Left renal cortex interstitium (tissue), 4 donors: ENCODE data around the gene CLCN2. TPM values are rescaled to one million over a fixed set of nuclear protein-coding genes. Genes with fewer than 3 reads are reported as not detected.

Experiments used
- DNase-seq, 4 donors: peaks; one replicate each; pipeline ENCODE4 v3.0.0-alpha.2; 2013; ENCODE audit warnings: low read depth in 4 of 4, low spot score in 2 of 4, missing footprints in 1 of 4
- polyA plus RNA-seq, 4 donors: library from polyadenylated mRNA; unstranded; fragments of 120-200 nt; gene quantifications; one replicate each; pipeline ENCODE4 v1.2.1, GENCODE V29; 2013; ENCODE audit not compliant: insufficient read length in 4 of 4

Gene CLCN2
- polyA plus RNA-seq, 4 donors, result 10.2 to 16.3 (median 13.3) TPM

DNA sequence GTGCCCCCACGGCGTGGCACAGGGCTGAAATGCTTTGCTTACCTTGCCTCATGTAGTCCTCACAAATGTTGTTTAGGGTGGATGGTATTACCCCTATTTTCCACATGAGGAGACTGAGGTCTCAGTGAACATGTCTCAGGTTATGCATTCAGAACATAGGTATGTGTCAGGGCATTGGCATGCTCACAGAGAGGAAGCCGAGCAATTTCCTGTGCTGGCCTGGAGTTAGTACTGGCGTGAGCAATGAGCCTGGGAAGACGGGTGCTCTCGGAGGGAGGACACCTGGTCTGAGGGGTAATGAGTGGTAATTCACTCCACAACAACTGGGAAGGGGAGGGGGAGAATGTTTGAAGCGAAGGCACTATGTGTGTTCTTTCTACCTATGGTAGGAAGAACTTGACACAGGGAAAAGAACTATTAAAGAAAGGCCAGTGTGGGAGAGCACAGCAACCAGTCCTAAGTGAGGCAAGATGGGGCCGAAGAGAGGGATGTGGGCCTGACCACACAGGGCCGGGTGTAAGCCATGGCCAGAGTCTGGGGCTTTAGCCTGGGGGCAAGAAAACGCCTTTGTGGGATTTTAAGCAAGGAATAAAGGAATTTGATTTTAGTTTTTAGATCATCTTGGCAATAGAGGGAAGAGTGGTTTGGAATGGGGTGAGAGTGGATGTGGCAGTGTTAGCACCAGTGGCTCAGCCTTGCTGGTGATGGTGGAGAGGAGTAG, 28.9 kb downstream of the CLCN2 start:
- DNase-seq, result no peak

DNA sequence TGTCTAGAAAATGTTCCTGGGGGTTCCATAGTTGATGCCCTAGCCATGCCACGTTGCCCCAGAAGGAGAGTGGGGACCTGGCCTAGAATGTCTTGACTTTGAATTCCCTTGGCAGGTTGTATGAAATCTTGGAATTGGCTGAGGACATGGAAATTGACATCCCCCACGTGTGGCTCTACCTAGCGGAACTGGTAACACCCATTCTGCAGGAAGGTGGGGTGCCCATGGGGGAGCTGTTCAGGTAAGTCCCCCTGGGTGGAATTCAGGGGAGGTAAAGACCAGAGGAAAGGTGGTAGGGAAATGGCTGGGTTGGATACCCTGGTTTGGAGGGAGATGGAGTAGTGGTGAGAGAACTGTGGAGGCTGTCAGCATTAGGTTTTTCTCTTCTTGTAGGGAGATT, 32.9 kb downstream of the CLCN2 start:
- no peak for DNase-seq

DNA sequence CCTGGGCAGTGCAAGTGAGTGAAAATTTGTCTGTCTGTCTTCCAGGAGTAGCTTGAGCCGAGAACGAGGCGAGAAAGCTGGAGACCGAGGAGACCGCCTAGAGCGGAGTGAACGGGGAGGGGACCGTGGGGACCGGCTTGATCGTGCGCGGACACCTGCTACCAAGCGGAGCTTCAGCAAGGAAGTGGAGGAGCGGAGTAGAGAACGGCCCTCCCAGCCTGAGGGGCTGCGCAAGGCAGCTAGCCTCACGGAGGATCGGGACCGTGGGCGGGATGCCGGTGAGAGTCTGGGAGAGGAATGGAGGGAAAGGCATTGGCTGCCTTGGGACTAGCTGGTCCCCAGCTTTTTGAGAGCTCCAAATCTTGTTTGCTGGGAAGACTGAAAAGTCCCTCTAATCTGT, 34.2 kb downstream of the CLCN2 start:
- no peak for DNase-seq

DNA sequence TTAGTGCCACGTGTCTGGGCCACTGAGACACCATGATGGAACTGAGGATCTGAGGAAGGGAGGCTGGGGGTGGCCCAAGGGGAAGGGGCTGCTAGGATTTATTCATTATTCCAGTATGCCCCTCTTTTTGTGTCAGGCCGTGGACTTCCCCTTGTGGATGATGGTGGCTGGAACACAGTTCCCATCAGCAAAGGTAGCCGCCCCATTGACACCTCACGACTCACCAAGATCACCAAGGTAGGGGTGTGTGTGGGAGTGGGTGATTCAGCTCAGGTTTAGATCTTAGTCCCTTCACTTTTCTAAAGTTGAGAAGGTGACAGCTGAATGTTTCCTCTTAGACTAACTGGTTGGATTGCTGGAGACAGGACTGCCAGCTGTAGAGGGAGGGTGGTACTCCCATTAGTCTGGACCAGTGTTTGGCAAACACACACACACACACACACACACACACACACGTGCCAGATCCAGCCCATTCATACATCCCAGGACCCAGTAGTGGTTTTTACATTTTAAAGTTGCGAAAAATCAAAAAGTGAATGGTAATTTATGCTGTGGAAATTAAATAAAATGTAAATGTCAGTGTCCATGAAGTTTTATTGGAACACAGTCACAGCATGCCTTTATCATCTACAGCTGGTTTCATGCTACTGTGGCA, 35.6 kb downstream of the CLCN2 start:
- DNase-seq, result no peak

DNA sequence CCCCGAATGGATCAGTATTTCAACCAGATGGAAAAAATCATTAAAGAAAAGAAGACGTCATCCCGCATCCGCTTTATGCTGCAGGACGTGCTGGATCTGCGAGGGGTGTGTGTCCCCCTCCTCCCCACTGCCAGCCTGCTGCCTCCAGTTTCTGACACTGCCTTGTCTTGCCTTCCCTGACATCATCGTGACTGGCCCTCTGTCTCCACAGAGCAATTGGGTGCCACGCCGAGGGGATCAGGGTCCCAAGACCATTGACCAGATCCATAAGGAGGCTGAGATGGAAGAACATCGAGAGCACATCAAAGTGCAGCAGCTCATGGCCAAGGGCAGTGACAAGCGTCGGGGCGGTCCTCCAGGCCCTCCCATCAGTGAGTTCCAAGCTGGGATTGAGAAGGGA, 36.1 kb downstream of the CLCN2 start:
- no peak for DNase-seq

DNA sequence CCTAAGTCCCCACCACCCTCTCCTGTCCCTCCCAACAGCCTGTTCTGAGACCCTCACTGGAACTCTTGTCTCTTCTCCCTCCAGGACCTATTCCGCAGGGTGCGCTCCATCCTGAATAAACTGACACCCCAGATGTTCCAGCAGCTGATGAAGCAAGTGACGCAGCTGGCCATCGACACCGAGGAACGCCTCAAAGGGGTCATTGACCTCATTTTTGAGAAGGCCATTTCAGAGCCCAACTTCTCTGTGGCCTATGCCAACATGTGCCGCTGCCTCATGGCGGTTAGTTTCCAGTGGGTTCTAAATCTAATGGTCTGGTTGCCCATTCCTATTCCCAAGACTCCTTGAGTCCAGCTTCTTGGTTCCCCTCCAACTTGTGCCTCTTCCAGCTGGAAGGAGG, 37.7 kb downstream of the CLCN2 start:
- DNase-seq, result no peak

DNA sequence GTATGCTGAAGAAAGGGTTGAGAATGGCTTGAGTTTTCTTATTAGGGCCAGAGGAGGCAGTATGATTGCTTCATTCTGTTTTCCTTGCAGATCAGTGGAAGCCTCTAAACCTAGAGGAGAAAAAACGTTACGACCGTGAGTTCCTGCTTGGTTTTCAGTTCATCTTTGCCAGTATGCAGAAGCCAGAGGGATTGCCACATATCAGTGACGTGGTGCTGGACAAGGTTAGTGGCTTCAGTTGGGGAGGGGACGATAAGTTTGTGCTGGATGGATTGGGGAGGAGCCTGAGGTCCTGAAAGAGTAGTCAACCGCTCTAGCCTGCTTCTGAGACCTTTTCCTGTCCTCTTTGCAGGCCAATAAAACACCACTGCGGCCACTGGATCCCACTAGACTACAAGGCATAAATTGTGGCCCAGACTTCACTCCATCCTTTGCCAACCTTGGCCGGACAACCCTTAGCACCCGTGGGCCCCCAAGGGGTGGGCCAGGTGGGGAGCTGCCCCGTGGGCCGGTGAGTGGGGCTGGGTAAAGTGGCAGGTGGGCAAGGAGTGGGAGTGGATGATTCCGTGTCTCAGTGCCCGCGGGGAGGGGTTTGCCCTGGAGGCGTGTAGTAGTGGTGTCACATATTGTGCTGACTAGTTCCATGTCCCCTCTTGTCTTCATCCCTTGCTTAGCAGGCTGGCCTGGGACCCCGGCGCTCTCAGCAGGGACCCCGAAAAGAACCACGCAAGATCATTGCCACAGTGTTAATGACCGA, 38.5 kb downstream of the CLCN2 start:
- DNase-seq, result no peak

DNA sequence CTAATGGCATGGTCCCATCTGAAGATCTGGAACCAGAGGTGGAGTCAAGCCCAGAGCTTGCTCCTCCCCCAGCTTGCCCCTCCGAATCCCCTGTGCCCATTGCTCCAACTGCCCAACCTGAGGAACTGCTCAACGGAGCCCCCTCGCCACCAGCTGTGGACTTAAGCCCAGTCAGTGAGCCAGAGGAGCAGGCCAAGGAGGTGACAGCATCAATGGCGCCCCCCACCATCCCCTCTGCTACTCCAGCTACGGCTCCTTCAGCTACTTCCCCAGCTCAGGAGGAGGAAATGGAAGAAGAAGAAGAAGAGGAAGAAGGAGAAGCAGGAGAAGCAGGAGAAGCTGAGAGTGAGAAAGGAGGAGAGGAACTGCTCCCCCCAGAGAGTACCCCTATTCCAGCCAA, 39.7 kb downstream of the CLCN2 start:
- no peak for DNase-seq

DNA sequence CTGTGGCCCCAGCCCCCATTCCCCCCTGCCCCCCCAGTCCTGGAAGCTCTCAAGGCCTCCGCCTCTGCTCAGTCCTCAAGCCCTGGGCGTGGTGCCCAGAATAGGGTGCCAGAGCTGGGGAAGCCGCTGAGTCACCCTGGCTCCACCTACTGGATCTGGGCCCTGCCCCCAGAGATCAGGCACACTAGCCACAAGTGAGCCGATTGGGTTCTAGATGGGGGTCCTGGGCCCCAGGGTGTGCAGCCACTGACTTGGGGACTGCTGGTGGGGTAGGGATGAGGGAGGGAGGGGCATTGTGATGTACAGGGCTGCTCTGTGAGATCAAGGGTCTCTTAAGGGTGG, 41.3 kb downstream of the CLCN2 start:
- DNase-seq, result no peak

DNA sequence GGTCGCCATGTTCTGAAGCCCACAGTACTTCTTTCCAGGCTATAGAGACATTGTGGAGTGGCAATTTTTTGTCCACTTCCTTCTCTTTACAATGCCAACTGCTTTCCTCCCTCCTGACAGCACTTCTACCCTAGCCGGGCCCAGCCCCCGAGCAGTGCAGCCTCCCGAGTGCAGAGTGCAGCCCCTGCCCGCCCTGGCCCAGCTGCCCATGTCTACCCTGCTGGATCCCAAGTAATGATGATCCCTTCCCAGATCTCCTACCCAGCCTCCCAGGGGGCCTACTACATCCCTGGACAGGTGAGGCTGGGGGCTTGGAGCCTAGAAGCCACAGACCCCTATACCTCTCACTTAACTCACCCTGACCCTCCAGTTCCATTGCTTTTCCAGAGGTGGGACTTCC, 44.2 kb downstream of the CLCN2 start:
- no peak for DNase-seq

DNA sequence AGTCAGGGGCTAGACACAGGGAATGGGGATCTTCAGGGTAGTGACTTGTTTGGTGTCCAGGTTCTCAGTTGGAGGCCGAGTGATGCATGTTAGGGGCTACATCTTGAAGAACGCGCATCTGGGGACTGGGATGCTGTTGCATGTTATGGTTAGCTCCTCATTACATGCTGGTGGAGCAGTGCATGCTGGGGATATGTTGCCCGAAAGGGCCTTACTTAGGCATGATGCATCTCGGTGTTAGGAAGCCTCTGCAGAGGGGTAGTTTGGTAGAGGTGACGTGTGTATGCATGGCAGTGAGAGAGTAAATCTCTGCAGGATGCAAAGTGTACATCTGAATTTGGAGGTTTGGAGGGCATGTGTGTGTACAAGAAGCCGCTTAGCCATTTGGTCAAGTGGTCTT, 44.6 kb downstream of the CLCN2 start:
- no peak for DNase-seq

DNA sequence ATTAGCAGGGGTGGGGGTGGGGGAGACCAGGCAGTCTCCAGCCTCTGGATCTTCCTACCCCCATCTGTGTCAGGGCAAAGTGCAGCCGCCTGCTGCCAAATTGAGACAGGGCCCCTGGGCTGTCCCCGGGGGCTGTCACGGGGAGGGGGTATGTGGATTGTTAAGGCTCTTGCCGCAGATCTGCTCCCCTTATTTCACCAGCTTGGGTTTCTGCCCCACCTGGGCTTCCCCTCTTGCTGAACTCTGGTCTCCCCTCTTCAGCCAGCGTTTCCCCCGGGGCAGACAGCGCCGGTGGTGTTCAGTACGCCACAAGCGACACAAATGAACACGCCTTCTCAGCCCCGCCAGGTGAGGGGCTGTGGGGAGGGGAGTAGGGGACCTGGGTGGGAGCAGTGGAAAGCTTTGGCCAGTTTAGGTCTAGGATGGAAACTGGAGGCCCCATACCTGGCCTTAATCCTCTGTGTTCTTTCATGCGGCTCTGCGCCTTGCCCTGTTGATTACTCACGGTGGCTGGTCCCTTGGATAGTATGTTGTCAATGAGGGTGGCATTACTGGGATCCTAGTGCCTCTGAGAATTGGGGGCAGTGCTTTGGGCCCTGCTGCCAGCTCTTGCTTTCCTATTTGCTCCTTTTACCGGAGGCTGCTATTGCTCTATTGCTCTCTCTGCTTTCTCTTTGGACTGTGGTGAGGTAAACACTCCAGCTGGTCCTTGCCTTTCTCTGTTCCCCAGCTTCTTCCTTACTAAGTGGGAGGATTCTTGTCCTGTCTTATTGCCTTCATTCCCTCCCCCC, 45.3 kb downstream of the CLCN2 start:
- DNase-seq, result no peak

DNA sequence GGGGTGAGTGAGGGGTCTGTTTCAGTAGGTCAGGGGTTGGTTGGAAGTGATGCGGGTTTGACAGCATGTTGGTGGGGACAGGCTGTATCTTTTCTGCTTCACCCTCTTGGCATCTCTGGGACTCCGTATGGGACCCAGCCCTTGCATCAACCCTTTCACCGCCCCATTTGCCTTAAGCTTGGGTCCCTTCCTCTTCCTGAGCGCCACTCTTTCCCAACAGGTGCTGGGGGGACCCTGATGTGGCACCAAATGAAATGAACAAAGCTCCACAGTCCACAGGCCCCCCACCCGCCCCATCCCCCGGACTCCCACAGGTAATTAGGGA, 45.9 kb downstream of the CLCN2 start:
- no peak for DNase-seq

DNA sequence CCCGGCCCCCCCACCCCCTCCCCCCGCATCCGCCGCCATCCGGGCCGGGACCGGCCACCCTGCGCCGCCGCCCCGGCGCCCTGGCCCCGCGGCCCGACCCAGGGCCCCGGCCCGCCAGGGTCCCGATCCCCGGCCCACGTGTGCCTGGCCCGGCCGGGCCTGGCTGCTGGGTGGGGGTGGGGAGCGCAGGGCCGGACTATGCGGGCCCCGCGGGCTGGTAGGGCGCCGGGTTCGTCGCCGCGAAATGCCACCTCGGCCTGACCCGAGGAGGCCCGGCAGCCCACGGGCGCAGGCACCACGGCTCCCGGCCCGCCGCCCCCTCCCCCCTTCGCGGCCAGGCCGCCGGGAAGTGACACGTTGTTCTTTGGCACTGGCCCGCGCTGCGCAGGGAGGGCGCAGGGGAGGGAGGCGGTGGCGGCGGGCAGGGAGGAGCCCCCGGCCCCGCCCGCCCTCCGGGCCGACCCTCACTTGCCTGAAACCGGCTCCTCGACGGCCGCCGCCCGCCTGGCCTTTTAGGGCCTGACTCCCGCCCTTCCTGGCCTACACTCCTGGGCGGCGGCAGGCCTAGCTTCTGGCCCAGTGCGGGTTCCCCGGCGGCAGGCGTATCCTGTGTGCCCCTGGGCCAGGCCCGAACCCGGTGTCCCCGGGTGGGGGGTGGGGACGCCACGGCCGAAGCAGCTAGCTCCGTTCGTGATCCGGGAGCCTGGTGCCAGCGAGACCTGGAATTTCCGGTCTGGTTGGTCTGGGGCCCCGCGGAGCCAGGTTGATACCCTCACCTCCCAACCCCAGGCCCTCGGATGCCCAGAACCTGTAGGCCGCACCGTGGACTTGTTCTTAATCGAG, 46.5 kb downstream of the CLCN2 start:
- peak in 1 of 4 donors; percentile 24 for DNase-seq

DNA sequence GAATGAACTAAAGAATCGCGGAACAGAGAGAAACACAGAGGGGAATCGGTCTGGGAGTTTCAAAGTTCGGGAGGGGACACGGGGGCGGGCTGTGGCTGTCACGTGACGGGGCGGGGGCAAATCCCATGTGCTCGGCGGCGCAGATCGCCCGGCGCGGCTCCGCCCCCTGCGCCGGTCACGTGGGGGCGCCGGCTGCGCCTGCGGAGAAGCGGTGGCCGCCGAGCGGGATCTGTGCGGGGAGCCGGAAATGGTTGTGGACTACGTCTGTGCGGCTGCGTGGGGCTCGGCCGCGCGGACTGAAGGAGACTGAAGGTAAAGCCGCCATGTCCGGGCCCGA, 47.1 kb downstream of the CLCN2 start, which contains the start of gene EIF4G1:
EIF4G1 (plus strand) TSS at position 244 of the 337 bp plus-strand sequence. CDS start 1,191 bp downstream, outside the sequence.
- peak in 3 of 4 donors; percentile 53 to 88 (median 79) for DNase-seq

DNA sequence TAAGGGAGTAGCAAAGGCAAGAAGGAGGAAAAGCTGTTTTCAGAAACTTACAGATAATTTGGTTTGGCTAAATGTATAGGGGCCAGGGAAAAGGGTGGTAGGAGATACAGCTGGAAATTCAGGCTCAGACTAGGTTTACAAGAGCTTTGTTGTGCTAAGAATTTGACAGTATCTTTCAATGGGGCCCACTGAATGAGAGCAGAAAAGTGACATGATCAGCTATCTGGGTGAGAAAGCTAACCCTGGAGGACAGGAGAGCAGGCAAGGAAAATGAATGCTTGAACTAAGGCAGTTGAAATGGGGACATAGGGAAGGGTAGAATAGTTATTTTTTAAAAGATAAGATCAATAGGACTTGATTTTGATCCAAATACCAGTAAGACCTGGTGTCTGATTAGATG, 49.8 kb downstream of the CLCN2 start:
- no peak for DNase-seq

DNA sequence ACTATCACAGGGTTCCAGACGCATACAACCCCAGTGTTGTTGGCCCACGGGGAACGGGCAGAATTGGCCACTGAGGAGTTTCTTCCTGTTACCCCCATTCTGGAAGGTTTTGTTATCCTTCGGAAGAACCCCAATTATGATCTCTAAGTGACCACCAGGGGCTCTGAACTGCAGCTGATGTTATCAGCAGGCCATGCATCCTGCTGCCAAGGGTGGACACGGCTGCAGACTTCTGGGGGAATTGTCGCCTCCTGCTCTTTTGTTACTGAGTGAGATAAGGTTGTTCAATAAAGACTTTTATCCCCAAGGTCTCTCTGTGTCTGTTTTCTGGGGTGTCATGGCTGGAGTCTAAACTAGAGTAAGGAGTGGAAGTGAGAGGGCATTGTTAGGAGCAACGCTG, 52.7 kb downstream of the CLCN2 start:
- no peak for DNase-seq

DNA sequence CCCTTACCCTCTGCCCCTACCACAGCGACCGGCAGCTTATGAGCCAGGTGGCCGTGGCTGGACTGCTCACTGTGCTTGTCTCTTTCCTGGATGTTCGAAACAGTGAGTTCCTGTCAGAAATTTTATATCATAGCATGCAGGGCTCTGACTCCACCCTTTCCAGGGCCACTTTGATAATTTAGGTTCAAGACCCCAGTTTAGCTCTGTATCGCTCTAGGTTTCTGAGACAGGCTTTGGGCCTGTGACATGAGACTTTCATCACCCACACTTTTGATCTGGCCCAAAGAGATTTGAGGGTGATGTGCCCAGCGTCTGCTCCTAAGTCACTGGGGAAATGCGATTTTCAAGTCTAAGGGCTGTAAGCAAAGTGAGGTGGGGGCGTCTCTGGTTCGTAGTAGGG, 53.5 kb downstream of the CLCN2 start:
- no peak for DNase-seq

DNA sequence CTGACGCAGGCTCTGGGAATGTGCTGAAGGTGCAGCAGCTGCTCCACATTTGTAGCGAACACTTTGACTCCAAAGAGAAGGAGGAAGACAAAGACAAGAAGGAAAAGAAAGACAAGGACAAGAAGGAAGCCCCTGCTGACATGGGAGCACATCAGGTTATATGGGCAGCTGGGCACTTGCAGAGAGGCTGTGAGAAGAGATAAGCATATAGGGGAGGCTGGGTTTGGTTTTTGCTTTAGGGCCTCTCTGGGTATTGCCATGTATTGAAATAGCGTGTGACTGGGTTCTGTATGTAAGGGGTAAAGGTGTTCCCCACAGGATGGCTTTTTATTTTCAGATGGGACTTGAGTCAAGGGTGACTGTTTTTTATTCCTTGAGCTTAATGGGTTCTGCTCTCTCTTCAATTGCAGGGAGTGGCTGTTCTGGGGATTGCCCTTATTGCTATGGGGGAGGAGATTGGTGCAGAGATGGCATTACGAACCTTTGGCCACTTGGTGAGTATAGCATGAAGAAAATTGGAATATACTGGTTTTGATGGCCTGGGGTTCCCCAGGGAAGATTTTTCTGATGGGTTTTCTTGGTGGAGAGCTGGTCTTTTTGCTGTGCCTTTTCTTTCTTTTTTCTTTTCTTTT, 54.9 kb downstream of the CLCN2 start:
- DNase-seq, result no peak

DNA sequence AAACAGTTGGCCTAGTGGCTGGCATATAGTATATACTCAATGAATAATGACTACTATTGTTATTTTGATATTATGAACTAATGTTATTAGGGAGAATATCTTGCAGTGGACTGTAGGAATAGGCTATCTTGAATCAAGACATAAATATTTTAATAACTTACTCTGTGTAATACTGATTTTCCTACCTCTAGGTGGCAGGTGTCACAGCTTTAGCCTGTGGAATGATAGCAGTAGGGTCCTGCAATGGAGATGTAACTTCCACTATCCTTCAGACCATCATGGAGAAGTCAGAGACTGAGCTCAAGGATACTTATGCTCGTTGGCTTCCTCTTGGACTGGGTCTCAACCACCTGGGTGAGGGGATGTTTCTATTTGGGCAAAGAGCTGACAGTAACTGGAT, 55.8 kb downstream of the CLCN2 start:
- DNase-seq, result no peak
